CD4-positive, alpha-beta T cell treated with Interleukin-6 for 4 hours (primary cell): ENCODE measurements around the gene MAP3K14.
A peak's percentile ranks its signal among the peaks of the same experiment; 100 is the strongest.

Experiments used
- DNase-seq: peaks from one replicate; pipeline ENCODE4 v3.0.0-alpha.2; 2020; ENCODE audit warnings: mixed read lengths

Gene MAP3K14

GRCh38 chr17:45277216-45277849, 39.5 kb downstream of the MAP3K14 start:
- peak; percentile 96 for DNase-seq

- DNase-seq, result no peak
Observed at GRCh38 chr17:45276031-45276430, 40.8 kb downstream of the MAP3K14 start.

- no peak for DNase-seq
Observed at GRCh38 chr17:45274033-45274432, 42.8 kb downstream of the MAP3K14 start.

- no peak for DNase-seq
Observed at GRCh38 chr17:45273551-45273957, 43.3 kb downstream of the MAP3K14 start.

GRCh38 chr17:45271603-45272002, 45.2 kb downstream of the MAP3K14 start:
- DNase-seq, result no peak

- peak; percentile 71 for DNase-seq
Observed at GRCh38 chr17:45270828-45271418, 45.9 kb downstream of the MAP3K14 start.

GRCh38 chr17:45269912-45270311, 46.9 kb downstream of the MAP3K14 start:
- DNase-seq, result no peak

GRCh38 chr17:45267436-45268055, 49.3 kb downstream of the MAP3K14 start:
- DNase-seq, result no peak

GRCh38 chr17:45266372-45266926, 50.4 kb downstream of the MAP3K14 start:
- no peak for DNase-seq

- no peak for DNase-seq
Observed at GRCh38 chr17:45265821-45266220, 51.0 kb downstream of the MAP3K14 start.

- no peak for DNase-seq
Observed at GRCh38 chr17:45264988-45265387, 51.8 kb downstream of the MAP3K14 start.

- DNase-seq, result no peak
Observed at GRCh38 chr17:45264430-45264829, 52.4 kb downstream of the MAP3K14 start.

- no peak for DNase-seq
Observed at GRCh38 chr17:45263477-45263860, 53.4 kb downstream of the MAP3K14 start.

- no peak for DNase-seq
Observed at GRCh38 chr17:45262516-45263476, 54.0 kb downstream of the MAP3K14 start.

GRCh38 chr17:45261577-45262515, 55.0 kb downstream of the MAP3K14 start, which contains the start of gene SPATA32:
TSS of gene SPATA32 (minus strand) at chr17:45262094. CDS start at chr17:45262016, 78 bp downstream.
- peak; percentile 81 for DNase-seq

- no peak for DNase-seq
Observed at GRCh38 chr17:45260204-45260783, 56.5 kb downstream of the MAP3K14 start.

GRCh38 chr17:45258981-45259380, 57.8 kb downstream of the MAP3K14 start:
- no peak for DNase-seq

GRCh38 chr17:45257115-45257514, 59.7 kb downstream of the MAP3K14 start:
- no peak for DNase-seq

GRCh38 chr17:45256114-45256966, 60.5 kb downstream of the MAP3K14 start:
- DNase-seq, result no peak

GRCh38 chr17:45255358-45255757, 61.5 kb downstream of the MAP3K14 start:
- no peak for DNase-seq
